WTC11 (cell line): ENCODE measurements around the gene NUP37. TPM values are rescaled to one million over a fixed set of nuclear protein-coding genes. Genes with fewer than 3 reads are reported as not detected.

ENCODE experiments used
- ATAC-seq: fragments of 200-7000 bp; cut with Tn5 transposase; 2 replicates; pipeline ENCODE4 v1.10.0; 2021; ENCODE audit warnings: mild to moderate bottlenecking, moderate library complexity
- CTCF ChIA-PET: fragments of 300-600 bp; sonication (Branson Sonifier 250); formaldehyde crosslinking; loops from one replicate; lab custom pipeline; 2021; ENCODE audit warnings: antibody characterized with exemption; lab: Charles Lee
- POLR2A ChIA-PET: fragments of 350-600 bp; sonication (Branson Sonifier 250); formaldehyde crosslinking; loops from one replicate; lab custom pipeline; 2021; ENCODE audit warnings: antibody characterized with exemption; lab: Charles Lee
- DNase-seq: peaks from one replicate; pipeline ENCODE4 v3.0.0; 2021; ENCODE audit warnings: low spot score
- H3K27ac Mint-ChIP-seq: 2 replicates; pipeline ENCODE4 v1.8.0; 2021; ENCODE audit warnings: mixed read lengths
- H3K27me3 Mint-ChIP-seq: 2 replicates; pipeline ENCODE4 v1.8.0; 2021; ENCODE audit warnings: low read depth, mild to moderate bottlenecking, moderate library complexity, mixed read lengths
- H3K36me3 Mint-ChIP-seq: 2 replicates; pipeline ENCODE4 v1.8.0; 2021; ENCODE audit warnings: mixed read lengths
- H3K4me1 Mint-ChIP-seq: 2 replicates; pipeline ENCODE4 v1.8.0; 2022; ENCODE audit warnings: mixed read lengths
- H3K4me3 Mint-ChIP-seq: 2 replicates; pipeline ENCODE4 v1.8.0; 2021; ENCODE audit warnings: mild to moderate bottlenecking, moderate library complexity, mixed read lengths
- H3K9me3 Mint-ChIP-seq: 2 replicates; pipeline ENCODE4 v1.8.0; 2021; ENCODE audit warnings: mixed read lengths
- ATF1 ChIP-seq: sonication (generic); formaldehyde crosslinking; IDR thresholded peaks from 2 replicates; pipeline ENCODE4 v1.8.1; 2023; ENCODE audit warnings: mild to moderate bottlenecking, moderate library complexity, missing genetic modification reagents
- CBFB ChIP-seq: sonication (generic); formaldehyde crosslinking; IDR thresholded peaks from 2 replicates; pipeline ENCODE4 v1.8.1; 2022; ENCODE audit warnings: mild to moderate bottlenecking, low read depth, missing genetic modification reagents
- CREM ChIP-seq: sonication (generic); formaldehyde crosslinking; IDR thresholded peaks from 2 replicates; pipeline ENCODE4 v1.8.1; 2022; ENCODE audit warnings: mild to moderate bottlenecking, missing genetic modification reagents, moderate library complexity
- HMGA2 ChIP-seq: fragments of 250-450 bp; sonication (Bioruptor Pico); IDR thresholded peaks from 2 replicates; pipeline ENCODE4 v1.4.0; 2021; ENCODE audit warnings: mild to moderate bottlenecking, moderate library complexity
- JUN ChIP-seq: sonication (generic); formaldehyde crosslinking; IDR thresholded peaks from 2 replicates; pipeline ENCODE4 v1.8.0; 2023; ENCODE audit warnings: mild to moderate bottlenecking, missing genetic modification reagents
- NFATC4 ChIP-seq: fragments of 250-450 bp; sonication (Bioruptor Pico); IDR thresholded peaks from 2 replicates; pipeline ENCODE4 v1.9.0; 2021; ENCODE audit warnings: mild to moderate bottlenecking
- NFYB ChIP-seq: sonication (generic); formaldehyde crosslinking; conservative IDR thresholded peaks from 2 replicates; pipeline ENCODE4 v1.8.0; 2022; ENCODE audit warnings: low read depth, missing genetic modification reagents
- PRRX2 ChIP-seq: fragments of 250-450 bp; sonication (Bioruptor Pico); IDR thresholded peaks from 2 replicates; pipeline ENCODE4 v1.8.0; 2021; ENCODE audit warnings: mild to moderate bottlenecking
- RELA ChIP-seq: sonication (generic); formaldehyde crosslinking; IDR thresholded peaks from 2 replicates; pipeline ENCODE4 v1.8.1; 2022; ENCODE audit warnings: missing genetic modification reagents, mild to moderate bottlenecking, borderline replicate concordance
- SOX15 ChIP-seq: fragments of 250-450 bp; sonication (Bioruptor Pico); IDR thresholded peaks from 2 replicates; pipeline ENCODE4 v1.9.0; 2021; ENCODE audit warnings: mild to moderate bottlenecking
- TEAD1 ChIP-seq: sonication (generic); formaldehyde crosslinking; IDR thresholded peaks from 2 replicates; pipeline ENCODE4 v1.8.0; 2022; ENCODE audit warnings: mild to moderate bottlenecking, missing genetic modification reagents
- ZNF121 ChIP-seq: sonication (generic); formaldehyde crosslinking; IDR thresholded peaks from 2 replicates; pipeline ENCODE4 v1.8.0; 2023; ENCODE audit warnings: missing genetic modification reagents
- ZNF232 ChIP-seq: sonication (generic); formaldehyde crosslinking; IDR thresholded peaks from 2 replicates; pipeline ENCODE4 v1.8.0; 2022; ENCODE audit warnings: mild to moderate bottlenecking, missing genetic modification reagents
- ZNF671 ChIP-seq: fragments of 250-450 bp; sonication (Bioruptor Pico); IDR thresholded peaks from 2 replicates; pipeline ENCODE4 v1.8.0; 2021; ENCODE audit warnings: mild to moderate bottlenecking
- total RNA-seq: library from RNA; stranded (reverse); gene quantifications from 3 replicates; pipeline ENCODE4 v1.2.3, GENCODE V29; 2021
- TF ChIP-seq, protein P1 (sequence below): sonication (generic); formaldehyde crosslinking; IDR thresholded peaks from 2 replicates; pipeline ENCODE4 v1.8.1; 2022; ENCODE audit warnings: missing genetic modification reagents, borderline replicate concordance
- TF ChIP-seq, protein P2 (sequence below): sonication (generic); formaldehyde crosslinking; IDR thresholded peaks from 2 replicates; pipeline ENCODE4 v1.8.0; 2023; ENCODE audit warnings: missing genetic modification reagents, mild to moderate bottlenecking, borderline replicate concordance
- TF ChIP-seq, protein P3 (sequence below): sonication (generic); formaldehyde crosslinking; IDR thresholded peaks from 2 replicates; pipeline ENCODE4 v1.8.1; 2022; ENCODE audit warnings: mild to moderate bottlenecking, missing genetic modification reagents, moderate library complexity, borderline replicate concordance
- TF ChIP-seq, protein P4 (sequence below): sonication (generic); formaldehyde crosslinking; IDR thresholded peaks from 2 replicates; pipeline ENCODE4 v1.8.1; 2023; ENCODE audit warnings: mild to moderate bottlenecking, missing genetic modification reagents
- TF ChIP-seq, protein P5 (sequence below): fragments of 250-450 bp; sonication (Bioruptor Pico); IDR thresholded peaks from 2 replicates; pipeline ENCODE4 v1.9.0; 2021; ENCODE audit warnings: mild to moderate bottlenecking

Gene NUP37
- total RNA-seq, 1 experiment from 2014 or later, result 58.4 TPM

DNA sequence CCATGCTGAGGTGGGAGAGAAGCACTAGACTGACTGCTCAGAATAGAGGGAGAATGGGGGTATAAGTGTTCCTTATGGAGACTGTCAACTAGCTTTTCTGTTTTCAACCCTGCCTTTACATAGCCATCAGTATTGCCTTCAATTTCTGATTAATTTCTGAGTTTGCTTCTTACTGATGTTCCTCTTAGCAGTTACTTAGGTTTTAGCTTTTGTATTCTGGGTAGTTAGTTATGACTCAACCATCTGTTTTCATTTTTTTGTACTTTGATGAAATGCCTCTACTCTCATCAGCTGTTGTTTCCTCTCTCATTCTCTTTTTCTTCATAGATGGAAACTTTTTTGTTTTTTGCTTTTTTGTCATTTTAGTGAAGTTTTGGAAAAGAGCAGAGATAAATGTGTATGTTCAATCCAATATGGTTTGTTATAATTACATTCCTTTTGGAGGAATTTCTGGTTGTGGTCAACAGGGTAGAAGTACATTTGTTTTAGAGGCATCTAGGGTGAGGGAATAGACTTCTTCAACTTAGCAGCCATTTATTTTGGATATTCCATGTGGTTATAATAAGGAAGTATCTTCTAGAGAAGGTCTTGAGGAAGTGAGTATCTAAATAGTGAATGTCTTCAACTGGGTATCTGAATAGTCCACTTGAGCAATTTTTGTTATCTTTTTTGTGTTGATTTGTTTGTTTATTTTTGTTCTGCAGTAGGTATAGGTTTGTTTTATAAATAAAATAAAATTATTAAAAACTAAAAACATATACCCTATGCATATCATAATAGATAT lies 48.1 kb upstream of the NUP37 start:
- CTCF ChIA-PET, result interaction anchor here (1.1 to 1.7 kb wide), 2 partner anchors 12 to 18 kb away, joined by 3 to 6 read pairs; no protein-coding TSS in a partner anchor
- ATAC-seq, result no peak
- H3K27me3 Mint-ChIP-seq, result no peaks in the 10 kb centered on the region

DNA sequence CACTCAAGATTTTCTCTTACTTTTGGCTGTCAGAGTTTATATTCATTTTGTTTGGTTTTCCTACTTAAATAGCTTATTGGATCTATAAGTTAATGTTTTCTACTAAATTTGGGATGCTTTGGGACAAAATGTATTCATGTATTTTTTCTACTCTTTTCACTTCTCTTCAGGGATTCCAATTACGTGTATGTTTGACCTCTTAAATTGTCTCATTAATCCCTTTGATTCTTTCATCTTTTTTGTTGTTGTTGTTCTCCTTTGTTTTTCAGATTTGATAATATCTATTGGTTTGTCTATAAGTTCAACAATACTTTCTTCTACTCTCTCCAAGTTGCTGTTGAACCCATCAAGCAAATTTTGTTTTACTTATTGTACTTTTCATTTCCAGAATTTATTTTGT lies 43.5 kb upstream of the NUP37 start:
- no peaks in the 10 kb centered on the region for H3K4me1 Mint-ChIP-seq
- H3K27me3 Mint-ChIP-seq, result no peaks in the 10 kb centered on the region
- no peaks in the 10 kb centered on the region for H3K9me3 Mint-ChIP-seq
- ATAC-seq (no peak), DNase-seq (no peak)
- peaks cover 6% of the 10 kb centered on the region; the same call in 1 of the 2 replicates for H3K36me3 Mint-ChIP-seq
- no peak overlapping the region for H3K4me3 Mint-ChIP-seq
- CTCF ChIA-PET, result no interaction called here
- H3K27ac Mint-ChIP-seq, result no peak overlapping the region
- POLR2A ChIA-PET, result no interaction called here
- TF ChIP-seq, protein P1, sequence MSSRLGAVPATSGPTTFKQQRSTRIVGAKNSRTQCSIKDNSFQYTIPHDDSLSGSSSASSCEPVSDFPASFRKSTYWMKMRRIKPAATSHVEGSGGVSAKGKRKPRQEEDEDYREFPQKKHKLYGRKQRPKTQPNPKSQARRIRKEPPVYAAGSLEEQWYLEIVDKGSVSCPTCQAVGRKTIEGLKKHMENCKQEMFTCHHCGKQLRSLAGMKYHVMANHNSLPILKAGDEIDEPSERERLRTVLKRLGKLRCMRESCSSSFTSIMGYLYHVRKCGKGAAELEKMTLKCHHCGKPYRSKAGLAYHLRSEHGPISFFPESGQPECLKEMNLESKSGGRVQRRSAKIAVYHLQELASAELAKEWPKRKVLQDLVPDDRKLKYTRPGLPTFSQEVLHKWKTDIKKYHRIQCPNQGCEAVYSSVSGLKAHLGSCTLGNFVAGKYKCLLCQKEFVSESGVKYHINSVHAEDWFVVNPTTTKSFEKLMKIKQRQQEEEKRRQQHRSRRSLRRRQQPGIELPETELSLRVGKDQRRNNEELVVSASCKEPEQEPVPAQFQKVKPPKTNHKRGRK, result no peak
- no peak for TF ChIP-seq ZNF232 (CRISPR knock-in tag)
- TF ChIP-seq RELA, result no peak
- no peak for TF ChIP-seq PRRX2 (CRISPR knock-in tag)
- TF ChIP-seq ZNF671 (CRISPR knock-in tag), result no peak
- no peak for TF ChIP-seq ZNF121
- TF ChIP-seq CREM (CRISPR knock-in tag), result no peak
- TF ChIP-seq JUN (CRISPR knock-in tag), result no peak
- TF ChIP-seq NFYB, result no peak
- TF ChIP-seq, protein P2, sequence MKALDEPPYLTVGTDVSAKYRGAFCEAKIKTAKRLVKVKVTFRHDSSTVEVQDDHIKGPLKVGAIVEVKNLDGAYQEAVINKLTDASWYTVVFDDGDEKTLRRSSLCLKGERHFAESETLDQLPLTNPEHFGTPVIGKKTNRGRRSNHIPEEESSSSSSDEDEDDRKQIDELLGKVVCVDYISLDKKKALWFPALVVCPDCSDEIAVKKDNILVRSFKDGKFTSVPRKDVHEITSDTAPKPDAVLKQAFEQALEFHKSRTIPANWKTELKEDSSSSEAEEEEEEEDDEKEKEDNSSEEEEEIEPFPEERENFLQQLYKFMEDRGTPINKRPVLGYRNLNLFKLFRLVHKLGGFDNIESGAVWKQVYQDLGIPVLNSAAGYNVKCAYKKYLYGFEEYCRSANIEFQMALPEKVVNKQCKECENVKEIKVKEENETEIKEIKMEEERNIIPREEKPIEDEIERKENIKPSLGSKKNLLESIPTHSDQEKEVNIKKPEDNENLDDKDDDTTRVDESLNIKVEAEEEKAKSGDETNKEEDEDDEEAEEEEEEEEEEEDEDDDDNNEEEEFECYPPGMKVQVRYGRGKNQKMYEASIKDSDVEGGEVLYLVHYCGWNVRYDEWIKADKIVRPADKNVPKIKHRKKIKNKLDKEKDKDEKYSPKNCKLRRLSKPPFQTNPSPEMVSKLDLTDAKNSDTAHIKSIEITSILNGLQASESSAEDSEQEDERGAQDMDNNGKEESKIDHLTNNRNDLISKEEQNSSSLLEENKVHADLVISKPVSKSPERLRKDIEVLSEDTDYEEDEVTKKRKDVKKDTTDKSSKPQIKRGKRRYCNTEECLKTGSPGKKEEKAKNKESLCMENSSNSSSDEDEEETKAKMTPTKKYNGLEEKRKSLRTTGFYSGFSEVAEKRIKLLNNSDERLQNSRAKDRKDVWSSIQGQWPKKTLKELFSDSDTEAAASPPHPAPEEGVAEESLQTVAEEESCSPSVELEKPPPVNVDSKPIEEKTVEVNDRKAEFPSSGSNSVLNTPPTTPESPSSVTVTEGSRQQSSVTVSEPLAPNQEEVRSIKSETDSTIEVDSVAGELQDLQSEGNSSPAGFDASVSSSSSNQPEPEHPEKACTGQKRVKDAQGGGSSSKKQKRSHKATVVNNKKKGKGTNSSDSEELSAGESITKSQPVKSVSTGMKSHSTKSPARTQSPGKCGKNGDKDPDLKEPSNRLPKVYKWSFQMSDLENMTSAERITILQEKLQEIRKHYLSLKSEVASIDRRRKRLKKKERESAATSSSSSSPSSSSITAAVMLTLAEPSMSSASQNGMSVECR (CRISPR knock-in tag), result no peak

More for the DNA sequence above, 48.1 kb upstream of the NUP37 start:
- Mint-ChIP-seq H3K27ac (no peak overlapping the region), H3K36me3 (peaks cover 5% of the 10 kb centered on the region; the same call in 1 of the 2 replicates), H3K4me1 (no peaks in the 10 kb centered on the region), H3K4me3 (no peak overlapping the region), H3K9me3 (no peaks in the 10 kb centered on the region)
- DNase-seq, result no peak
- TF ChIP-seq CBFB (CRISPR knock-in tag), result no peak
- TF ChIP-seq, protein P3, sequence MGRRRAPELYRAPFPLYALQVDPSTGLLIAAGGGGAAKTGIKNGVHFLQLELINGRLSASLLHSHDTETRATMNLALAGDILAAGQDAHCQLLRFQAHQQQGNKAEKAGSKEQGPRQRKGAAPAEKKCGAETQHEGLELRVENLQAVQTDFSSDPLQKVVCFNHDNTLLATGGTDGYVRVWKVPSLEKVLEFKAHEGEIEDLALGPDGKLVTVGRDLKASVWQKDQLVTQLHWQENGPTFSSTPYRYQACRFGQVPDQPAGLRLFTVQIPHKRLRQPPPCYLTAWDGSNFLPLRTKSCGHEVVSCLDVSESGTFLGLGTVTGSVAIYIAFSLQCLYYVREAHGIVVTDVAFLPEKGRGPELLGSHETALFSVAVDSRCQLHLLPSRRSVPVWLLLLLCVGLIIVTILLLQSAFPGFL (CRISPR knock-in tag), result no peak
- TF ChIP-seq, protein P1, result no peak
- TF ChIP-seq ATF1 (CRISPR knock-in tag), result no peak
- TF ChIP-seq SOX15 (CRISPR knock-in tag), result no peak
- TF ChIP-seq, protein P4, sequence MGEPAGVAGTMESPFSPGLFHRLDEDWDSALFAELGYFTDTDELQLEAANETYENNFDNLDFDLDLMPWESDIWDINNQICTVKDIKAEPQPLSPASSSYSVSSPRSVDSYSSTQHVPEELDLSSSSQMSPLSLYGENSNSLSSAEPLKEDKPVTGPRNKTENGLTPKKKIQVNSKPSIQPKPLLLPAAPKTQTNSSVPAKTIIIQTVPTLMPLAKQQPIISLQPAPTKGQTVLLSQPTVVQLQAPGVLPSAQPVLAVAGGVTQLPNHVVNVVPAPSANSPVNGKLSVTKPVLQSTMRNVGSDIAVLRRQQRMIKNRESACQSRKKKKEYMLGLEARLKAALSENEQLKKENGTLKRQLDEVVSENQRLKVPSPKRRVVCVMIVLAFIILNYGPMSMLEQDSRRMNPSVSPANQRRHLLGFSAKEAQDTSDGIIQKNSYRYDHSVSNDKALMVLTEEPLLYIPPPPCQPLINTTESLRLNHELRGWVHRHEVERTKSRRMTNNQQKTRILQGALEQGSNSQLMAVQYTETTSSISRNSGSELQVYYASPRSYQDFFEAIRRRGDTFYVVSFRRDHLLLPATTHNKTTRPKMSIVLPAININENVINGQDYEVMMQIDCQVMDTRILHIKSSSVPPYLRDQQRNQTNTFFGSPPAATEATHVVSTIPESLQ, result no peak
- no peak for TF ChIP-seq TEAD1 (CRISPR knock-in tag)
- no peak for TF ChIP-seq NFATC4
- TF ChIP-seq HMGA2 (CRISPR knock-in tag), result no peak
- TF ChIP-seq, protein P5, sequence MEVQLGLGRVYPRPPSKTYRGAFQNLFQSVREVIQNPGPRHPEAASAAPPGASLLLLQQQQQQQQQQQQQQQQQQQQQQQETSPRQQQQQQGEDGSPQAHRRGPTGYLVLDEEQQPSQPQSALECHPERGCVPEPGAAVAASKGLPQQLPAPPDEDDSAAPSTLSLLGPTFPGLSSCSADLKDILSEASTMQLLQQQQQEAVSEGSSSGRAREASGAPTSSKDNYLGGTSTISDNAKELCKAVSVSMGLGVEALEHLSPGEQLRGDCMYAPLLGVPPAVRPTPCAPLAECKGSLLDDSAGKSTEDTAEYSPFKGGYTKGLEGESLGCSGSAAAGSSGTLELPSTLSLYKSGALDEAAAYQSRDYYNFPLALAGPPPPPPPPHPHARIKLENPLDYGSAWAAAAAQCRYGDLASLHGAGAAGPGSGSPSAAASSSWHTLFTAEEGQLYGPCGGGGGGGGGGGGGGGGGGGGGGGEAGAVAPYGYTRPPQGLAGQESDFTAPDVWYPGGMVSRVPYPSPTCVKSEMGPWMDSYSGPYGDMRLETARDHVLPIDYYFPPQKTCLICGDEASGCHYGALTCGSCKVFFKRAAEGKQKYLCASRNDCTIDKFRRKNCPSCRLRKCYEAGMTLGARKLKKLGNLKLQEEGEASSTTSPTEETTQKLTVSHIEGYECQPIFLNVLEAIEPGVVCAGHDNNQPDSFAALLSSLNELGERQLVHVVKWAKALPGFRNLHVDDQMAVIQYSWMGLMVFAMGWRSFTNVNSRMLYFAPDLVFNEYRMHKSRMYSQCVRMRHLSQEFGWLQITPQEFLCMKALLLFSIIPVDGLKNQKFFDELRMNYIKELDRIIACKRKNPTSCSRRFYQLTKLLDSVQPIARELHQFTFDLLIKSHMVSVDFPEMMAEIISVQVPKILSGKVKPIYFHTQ (CRISPR knock-in tag), result no peak
- POLR2A ChIA-PET, result no interaction called here
